ENCODE measurements around the gene TSNAX.

The TSNAX gene

DNA sequence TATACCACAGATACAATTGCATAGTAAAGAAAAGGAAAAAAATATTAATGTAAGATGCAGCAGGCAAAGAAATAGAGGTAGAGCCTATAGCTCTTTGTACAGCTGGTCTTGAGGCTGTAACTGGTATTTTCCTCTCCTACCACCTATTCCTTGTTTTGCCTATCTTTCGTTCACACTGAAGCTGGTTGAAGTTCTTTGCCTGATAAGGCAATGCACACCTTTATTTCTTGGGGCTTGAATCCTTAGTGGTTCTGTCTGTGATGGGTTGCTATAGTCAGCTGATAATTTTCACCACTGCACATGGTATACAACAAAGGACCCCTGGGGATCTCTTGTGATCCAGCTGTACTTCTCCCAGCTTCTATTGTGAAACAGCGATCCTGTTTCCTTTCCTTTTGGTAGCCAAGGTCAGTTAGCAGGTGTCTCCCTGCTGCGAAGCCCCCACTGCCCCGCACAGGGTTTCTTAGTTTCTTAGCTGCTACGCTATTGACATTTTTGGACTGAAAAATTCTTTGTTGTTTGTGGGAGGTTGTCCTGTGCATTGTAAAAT, 9.9 kb upstream of the TSNAX start:
- no peak for DNase-seq (ENCODE audit: low read depth, low spot score)

- DNase-seq (ENCODE audit: low read depth, low spot score), result no peak
Measured at GRCh38 chr1:231519166-231519565, 9.3 kb upstream of the TSNAX start.

DNA sequence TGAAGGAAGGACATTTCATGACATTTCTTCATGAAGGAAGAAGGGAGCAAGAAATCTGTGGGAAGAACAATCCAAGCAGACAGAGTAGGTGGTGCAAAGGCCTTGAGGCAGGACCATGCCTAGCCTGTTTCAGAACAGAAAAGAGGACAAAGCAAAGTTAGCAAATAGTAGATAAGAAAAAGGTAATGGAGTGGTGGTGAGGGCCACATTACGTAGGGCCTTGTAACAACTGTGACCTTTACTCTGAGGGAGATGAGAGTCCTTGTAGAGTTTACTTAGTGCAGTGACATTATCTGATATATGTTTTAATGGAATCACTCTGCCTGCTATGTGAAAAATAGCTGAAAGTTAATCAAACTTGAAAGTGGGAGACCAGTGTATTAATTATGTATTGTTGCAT, 6.4 kb upstream of the TSNAX start:
- no peak for DNase-seq (ENCODE audit: low read depth, low spot score)

DNA sequence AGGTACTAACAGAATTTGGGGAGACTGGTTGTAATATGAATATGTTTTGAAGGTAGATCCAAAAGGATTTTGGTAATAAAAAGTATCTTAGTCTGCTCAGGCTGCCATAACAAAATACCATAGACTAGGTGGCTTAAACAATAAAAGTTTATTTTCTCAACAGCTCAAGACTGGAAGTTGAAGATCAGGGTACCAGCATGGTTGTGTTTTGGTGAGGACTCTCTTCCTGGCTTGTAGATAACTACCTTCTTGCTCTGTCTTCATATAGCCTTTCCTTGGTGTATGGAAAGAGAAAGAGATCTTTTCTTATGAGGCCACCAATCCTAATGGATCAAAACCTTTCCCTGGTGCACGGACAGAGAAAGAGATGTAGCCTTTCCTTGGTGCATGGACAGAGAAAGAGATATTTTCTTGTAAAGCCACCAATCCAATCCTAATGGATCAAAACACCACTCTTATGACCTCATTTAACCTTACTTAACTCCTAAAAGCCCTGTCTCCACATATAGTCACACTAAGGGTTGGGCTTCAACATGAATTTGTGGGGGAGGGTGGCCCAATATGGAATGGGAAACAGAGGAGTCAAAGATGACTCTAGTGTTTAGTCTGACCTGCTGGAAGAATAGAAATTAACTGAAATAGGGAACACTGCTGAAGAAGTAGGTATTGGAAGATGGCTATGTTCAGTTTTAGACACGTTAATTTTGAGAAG, 5.4 kb upstream of the TSNAX start:
- no peak for DNase-seq (ENCODE audit: low read depth, low spot score)

GRCh38 chr1:231523816-231524215, 4.7 kb upstream of the TSNAX start:
- DNase-seq (ENCODE audit: low read depth, low spot score), result no peak

DNA sequence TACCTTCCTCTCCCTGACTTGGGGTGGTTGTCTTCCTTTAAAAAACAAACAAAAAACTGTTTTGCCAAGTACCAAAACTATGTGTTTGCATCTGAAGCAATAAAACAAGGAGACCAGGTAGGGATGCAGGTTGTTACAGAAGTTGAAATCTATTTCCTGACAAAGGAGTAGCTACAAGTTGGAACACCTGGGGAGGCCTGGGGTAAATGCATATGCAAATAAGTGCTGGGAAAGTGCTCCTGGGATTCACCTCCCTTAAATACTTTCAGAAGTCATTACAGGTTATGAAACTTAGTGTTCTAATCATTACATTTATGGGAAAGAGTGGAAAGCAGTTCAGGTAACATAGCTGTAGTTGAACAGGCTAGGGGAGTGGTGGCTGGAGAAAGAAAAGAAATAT, 1.9 kb upstream of the TSNAX start:
- DNase-seq (ENCODE audit: low read depth, low spot score), result no peak

DNA sequence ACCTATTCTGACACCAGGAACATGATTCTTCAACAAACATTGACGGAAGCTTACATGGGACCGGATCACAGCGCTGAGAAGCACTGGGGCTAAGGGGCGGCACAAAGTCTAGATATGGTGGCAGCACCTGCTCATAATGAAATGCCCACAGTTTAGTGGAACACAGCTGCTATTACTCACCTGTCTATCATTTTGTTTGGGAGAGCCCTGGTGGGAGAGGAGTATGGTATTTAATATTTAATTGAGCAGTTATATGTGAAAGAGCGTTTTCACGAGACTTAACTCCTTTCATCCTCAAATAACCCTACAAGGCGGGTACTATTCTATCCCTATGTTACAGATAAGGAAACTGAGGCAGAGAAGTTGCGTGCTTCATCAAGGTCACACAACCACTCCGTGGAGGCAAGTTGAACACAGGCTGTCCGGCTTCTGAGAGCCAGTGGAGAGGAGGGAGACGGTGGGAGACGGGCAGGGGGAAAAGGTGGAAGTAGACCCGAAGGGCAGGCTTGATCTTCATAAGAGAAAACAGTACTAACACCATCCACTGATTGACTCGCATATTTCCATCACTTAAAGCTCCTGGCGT, 790 bp upstream of the TSNAX start:
- no peak for DNase-seq (ENCODE audit: low read depth, low spot score)

- DNase-seq (ENCODE audit: low read depth, low spot score), result no peak
Measured at GRCh38 chr1:231533240-231533639, 4.8 kb downstream of the TSNAX start.

DNA sequence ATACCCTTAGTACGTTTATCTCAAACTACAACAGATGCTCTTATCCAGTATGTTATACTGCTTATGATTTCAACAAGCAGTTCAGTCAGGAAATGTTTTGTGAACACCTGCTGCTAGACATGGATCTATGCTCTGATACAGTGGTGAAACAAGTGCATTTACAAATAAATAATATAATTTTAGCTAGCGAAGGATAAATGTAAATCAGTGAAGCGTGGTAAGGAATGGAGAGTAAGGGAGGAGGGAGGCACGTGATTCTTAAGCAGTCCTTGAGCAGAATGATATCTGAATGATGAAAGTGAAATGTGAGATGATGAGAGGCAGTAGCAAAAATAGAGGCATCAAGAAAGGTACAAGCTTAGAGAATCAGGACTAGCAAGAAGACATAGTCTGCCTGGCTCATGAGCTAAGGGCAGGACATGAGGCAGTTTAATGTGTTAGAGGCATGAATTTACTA, 6.3 kb downstream of the TSNAX start:
- DNase-seq (ENCODE audit: low read depth, low spot score), result no peak

DNA sequence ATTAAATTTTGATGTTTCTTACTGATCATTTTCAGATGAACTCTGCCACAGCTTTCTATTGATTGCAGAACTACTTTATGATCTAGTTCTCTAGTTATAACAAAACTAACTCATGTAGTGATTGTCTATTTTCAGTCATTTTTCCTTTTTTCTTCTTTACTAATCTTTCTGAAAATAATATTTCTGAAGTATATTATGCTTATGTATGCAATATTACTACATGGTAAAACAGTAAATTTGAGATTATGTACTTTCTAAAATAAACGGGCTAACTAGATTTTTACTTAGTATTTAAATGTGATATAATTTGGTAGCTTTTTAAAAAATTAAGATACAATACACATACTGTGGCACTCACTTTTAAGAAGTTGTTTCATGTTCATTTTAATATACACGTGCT, 7.6 kb downstream of the TSNAX start:
- DNase-seq (ENCODE audit: low read depth, low spot score), result no peak

GRCh38 chr1:231540847-231541246, 12.4 kb downstream of the TSNAX start:
- DNase-seq (ENCODE audit: low read depth, low spot score), result no peak

- DNase-seq (ENCODE audit: low read depth, low spot score), result no peak
Measured at GRCh38 chr1:231541842-231542241, 13.4 kb downstream of the TSNAX start.

DNA sequence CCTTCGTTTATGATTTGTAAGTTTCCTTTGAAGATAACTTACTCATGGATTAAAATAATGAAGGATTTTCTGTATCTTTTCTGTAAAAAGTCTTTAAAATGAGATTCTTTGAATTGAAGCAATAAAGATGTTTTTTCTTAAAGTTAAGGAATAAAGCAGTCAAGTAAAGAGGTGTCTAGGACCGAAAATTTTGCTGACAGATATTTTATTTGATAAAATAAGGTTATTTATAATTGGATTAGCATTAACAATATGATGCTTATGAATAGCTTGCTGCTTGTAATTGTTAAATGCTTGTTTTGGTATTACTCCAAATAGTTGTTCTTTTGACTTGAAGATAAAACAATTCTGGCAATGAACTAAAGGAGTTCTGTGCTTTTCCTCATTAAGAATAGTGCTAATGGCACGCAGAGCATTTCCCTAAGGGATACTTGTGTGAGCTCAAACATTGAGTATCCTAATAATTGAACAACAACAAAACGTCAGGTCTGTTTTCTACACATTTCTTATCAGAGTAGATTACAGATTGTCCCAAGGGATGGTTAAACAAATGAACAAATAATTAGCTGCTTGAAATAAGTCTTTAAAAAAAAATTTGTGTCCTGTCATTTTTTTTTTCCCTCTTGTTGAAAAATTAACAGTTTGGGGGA, 16.6 kb downstream of the TSNAX start:
- no peak for DNase-seq (ENCODE audit: low read depth, low spot score)

- DNase-seq (ENCODE audit: low read depth, low spot score), result no peak
Measured at GRCh38 chr1:231546693-231547092, 18.2 kb downstream of the TSNAX start.

- no peak for DNase-seq (ENCODE audit: low read depth, low spot score)
Measured at GRCh38 chr1:231549733-231550447, 21.4 kb downstream of the TSNAX start.

DNA sequence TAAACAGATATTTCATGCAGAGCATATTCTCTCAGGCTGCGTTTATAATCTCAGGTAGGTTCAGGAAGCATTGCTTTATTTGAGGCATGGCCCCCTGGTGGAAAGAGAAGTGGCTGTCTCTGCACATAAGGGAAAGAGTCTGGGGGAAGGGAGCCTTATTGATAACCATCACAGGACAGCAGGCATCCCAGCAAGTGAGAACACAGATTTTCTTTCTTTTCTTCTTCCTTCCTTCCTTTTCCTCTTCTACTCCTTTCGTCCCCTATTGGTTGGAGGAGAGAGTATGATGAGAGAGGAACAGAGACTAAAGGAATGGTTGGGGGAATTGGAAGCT, 21.9 kb downstream of the TSNAX start:
- no peak for DNase-seq (ENCODE audit: low read depth, low spot score)

DNA sequence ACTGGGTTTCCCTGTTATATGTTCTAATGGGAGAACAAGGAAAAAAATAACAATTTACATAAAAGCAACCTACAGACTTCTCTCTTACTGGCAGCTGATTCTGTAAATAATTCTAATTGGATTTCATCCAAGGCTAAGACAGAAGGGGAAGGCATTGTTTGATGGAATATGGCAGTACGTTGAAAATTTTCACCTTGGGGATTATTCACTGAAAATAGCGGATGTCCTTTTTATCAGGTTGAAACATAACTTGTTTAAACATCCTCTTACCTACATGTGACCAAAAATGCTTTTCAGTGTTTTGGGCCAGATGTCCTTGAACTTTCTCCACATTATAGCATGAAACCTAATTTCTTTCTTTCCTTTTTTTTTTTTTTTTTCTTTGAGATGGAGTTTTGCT, 24.9 kb downstream of the TSNAX start:
- DNase-seq (ENCODE audit: low read depth, low spot score), result no peak

- DNase-seq (ENCODE audit: low read depth, low spot score), result no peak
Measured at GRCh38 chr1:231554969-231555368, 26.5 kb downstream of the TSNAX start.

DNA sequence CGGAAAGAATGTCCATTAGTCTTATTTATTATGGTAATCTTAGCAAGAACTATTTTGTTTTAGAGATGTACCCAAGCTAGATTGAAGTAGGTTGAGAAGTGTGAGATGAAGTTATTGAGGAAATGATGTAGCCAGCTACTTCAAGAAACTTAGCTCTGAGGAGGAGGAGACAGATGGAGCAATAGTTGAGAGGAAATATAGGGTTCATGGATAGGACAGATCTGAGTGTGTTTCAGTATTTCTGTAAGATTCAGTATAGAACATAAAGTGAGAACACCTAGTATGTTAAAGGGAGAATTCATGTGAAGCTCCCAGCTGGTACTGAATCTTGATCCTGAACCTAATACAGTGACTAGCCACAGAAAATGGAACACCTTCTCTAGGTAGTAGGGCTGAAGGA, 28.9 kb downstream of the TSNAX start:
- DNase-seq (ENCODE audit: low read depth, low spot score), result no peak

- DNase-seq (ENCODE audit: low read depth, low spot score), result no peak
Measured at GRCh38 chr1:231557898-231558707, 29.6 kb downstream of the TSNAX start.

DNA sequence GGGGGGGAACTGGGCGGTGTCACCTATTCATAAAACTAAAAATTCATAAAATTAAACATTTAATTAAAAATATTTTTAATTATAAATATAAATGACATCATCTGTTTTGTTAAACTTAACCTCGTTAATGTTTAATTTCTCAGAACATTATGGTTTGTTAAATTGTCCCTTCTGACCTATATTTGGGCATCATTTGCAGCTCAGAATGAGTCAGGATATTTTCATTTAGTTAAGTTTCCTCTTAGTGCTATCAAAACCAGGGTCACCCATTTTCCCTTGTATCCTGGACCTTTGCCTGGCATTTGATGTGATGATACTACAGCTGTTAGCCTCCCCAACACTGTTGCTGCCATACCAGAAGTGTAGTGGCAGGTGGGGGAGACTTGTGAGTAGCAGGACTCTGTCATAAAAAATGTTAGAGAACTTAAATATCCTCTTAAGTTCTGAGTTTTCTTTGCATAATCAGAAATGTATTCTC, 30.3 kb downstream of the TSNAX start:
- no peak for DNase-seq (ENCODE audit: low read depth, low spot score)
